HG03159 (cell line): Measurements from ENCODE around the gene DYSF.

ENCODE experiments used
- ATAC-seq: cut with Tn5 transposase; IDR thresholded peaks from one replicate; pipeline ENCODE4 v1.9.1; 2021; ENCODE audit warnings: mild to moderate bottlenecking, moderate library complexity; ENCODE audit not compliant: unreplicated experiment

The DYSF gene

GRCh38 chr2:71697106-71698004 is 244.0 kb downstream of the DYSF start:
- no peak for ATAC-seq

- no peak for ATAC-seq
Measured at GRCh38 chr2:71699428-71699827, 246.1 kb downstream of the DYSF start.

GRCh38 chr2:71700041-71700657 is 246.8 kb downstream of the DYSF start:
- ATAC-seq, result no peak

GRCh38 chr2:71700658-71701397 is 247.5 kb downstream of the DYSF start:
- no peak for ATAC-seq

- no peak for ATAC-seq
Measured at GRCh38 chr2:71702071-71702970, 249.0 kb downstream of the DYSF start.

- no peak for ATAC-seq
Measured at GRCh38 chr2:71702971-71703898, 249.9 kb downstream of the DYSF start.

- ATAC-seq, result no peak
Measured at GRCh38 chr2:71704131-71704561, 250.8 kb downstream of the DYSF start.

- no peak for ATAC-seq
Measured at GRCh38 chr2:71704688-71705087, 251.3 kb downstream of the DYSF start.

- ATAC-seq, result no peak
Measured at GRCh38 chr2:71705171-71705960, 252.0 kb downstream of the DYSF start.

- no peak for ATAC-seq
Measured at GRCh38 chr2:71706121-71706520, 252.8 kb downstream of the DYSF start.

GRCh38 chr2:71706836-71707235 is 253.5 kb downstream of the DYSF start:
- no peak for ATAC-seq

GRCh38 chr2:71710367-71711132 is 257.2 kb downstream of the DYSF start:
- no peak for ATAC-seq

GRCh38 chr2:71711133-71711855 is 257.9 kb downstream of the DYSF start:
- no peak for ATAC-seq

GRCh38 chr2:71712158-71712818 is 258.9 kb downstream of the DYSF start:
- no peak for ATAC-seq

GRCh38 chr2:71713581-71714580 is 260.5 kb downstream of the DYSF start:
- ATAC-seq, result no peak
